ENCODE data around the gene ZNF282.
A peak's percentile ranks its signal among the peaks of the same experiment; 100 is the strongest.
"Not testable (repeated sequence)": the region's sequence is repeated elsewhere in the genome, so short reads cannot be mapped to it uniquely, and the experiment has no call there.

The ZNF282 gene

DNA sequence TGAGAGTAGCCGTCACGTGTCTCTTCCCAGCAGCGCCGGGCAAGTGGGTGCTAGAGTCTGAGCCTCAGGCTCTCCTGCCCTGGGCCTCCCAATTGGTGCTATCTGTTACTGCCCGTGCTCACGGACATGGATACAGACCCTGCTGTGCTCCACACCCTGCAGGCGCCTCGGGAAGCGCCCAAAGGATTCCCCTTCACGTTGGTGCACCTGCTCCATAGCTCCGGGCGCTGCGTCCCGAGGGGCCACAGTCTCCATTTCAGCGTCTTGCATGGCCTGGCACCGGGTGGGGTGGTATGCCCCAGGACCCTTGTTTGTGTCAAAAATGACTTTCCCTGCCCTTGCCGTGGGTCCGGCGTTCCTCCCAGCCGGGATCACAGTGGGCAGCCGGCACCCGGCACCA, 30.3 kb downstream of the ZNF282 start:
- DNase-seq = no peak

DNA sequence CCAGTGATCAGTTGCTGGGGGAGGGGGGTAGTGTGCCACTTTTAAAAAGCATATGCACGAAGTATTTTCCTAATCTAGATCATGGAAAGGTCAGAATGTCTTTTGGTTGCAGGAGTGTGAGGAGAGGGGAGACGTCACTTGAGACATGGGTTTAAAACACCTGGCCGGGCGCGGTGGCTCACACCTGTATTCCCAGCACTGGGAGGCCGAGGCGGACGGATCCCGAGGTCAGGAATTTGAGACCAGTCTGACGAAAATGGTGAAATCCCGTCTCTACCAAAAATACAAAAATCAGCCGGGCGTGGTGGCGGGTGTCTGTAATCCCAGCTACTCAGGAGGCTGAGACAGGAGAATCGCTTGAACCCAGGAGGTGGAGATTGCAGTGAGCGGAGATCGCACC, 31.0 kb downstream of the ZNF282 start:
- DNase-seq = not testable (repeated sequence)

DNA sequence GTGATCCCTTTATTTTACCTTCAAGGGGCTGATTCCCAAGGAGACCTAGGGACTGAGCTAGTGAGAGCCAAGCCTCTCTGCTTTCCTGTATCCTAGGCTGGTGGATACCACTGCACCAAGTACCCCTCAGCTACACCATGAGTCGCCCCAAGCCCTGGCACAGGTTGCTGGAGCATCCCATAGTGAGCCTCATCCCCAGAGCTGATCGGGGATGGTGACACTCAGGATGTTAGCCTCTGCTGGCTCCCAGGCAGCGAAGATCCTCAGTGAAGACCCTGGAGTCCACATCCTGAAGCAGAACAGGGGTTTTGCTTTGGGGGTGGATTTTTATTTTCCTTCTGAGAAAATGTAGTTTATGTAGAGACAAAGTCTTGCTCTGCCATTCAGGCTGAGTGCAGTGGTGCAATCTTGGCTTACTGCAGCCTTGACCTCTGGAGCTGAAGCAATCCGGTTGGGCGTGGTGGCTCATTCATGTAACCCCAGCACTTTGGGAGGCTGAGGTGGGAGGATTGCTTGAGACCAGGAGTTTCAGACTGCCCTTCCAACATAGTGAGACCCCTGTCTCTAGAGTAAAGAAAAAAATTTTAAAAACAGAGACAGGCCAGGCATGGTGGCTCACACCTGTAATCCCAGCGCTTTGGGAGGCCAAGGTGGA, 31.6 kb downstream of the ZNF282 start:
- DNase-seq = no peak

DNA sequence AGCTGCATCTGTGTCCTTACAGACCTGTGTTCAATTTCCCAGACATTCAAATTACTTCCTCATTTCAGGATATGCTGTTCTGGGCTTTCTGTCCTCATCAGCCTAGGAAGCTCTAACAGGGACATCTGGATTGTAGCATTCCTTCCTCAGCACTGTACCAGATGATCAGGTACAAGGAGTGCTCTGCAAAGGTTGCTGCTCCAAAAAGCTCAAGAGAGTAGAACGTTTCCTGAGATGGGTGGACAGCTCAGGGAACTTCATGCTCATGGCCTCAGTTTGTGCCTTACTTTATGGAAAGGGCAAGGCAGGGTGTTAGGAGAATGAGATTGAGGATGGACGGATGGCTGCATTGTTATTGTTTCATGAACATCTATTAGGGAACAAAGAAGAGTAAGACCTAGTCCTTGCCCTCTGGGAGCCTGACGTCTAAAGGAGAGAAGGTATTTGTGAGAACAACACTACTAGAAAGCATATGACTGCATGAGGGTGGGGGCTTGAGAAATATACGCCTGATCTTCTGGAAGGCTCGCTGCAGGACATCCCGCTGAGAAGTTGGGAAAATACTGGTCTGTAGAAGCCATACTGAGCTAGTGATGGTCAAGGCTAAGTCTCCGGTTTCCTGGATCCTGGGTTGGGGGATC, 33.6 kb downstream of the ZNF282 start:
- peak in 1 of 2 experiments; percentile 9 for DNase-seq

DNA sequence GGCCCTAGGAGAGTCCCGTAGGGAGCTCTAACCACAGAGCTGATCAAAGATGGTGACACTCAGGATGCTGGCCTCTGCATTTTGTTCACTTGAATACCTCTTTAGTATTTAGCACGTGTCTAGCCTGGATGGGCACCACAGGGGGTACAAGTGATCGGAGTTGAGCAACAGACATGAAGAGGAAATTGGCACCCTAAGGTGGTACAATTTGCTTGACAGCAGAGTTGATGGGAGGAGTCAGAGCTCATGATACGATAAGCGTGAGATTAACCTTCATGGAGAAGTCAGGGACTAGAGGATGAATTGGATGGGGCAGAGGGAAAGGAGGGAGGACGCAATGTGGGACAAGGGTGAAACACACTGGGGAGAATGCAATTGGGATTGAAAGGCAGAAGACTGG, 34.2 kb downstream of the ZNF282 start:
- DNase-seq = no peak

DNA sequence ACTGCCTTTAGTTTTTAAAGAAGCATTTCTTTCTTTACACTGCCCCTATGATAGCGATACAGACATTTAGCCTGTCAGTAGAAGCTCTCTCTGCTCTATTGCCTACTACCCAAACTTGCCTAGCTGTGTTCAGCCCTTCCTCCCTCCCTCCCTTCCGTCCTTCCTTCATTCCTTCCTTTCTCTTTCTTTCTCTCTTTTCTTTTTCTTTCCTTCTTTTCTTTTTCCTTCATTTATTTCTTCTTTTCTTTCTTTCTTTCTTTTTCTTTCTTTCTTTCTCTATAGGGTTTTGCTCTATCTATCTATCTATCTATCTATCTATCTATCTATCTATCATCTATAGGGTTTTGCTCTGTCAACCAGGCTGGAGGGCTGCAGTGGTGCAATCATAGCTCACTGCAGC, 37.0 kb downstream of the ZNF282 start:
- DNase-seq = no peak

DNA sequence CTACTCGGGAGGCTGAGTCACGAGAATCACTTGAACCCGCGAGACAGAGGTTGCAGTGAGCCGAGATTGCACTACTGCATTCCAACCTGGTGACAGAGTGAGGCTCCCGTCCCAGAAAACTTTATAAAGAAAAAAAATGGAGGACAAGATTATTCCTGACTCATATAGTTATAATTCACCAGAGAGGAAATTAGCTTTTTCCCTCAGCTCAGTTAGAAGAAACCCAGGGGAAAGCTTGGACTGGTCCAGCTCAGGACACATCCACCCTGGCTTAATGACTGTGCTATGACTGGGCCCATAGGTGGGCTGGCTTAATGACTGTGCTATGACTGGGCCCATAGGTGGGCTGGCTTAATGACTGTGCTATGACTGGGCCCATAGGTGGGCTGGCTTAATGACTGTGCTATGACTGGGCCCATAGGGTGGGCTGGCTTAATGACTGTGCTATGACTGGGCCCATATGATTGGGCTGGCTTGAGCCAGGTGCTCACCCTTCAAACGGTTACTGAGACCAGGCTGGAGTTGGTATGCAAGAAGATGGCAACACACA, 38.4 kb downstream of the ZNF282 start:
- DNase-seq = not testable (repeated sequence)

DNA sequence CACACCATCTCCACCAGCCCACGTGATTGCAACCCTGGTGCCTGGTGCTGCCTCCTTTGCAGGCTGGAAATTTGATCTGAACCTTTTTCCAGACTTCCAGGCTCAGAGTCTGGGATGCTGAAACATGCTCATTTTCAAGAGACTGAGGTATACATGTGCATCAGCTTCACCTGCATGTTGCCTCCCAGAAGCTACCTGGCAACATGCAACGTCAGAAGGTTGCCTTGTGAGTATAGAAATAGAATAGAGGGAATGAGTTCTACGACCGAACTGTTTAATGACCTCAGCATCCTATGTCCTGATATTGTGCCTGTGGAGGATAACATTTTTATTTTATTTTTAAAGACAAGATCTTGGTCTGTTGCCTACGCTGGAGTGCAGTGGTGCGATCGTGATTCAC, 42.2 kb downstream of the ZNF282 start:
- no peak for DNase-seq

DNA sequence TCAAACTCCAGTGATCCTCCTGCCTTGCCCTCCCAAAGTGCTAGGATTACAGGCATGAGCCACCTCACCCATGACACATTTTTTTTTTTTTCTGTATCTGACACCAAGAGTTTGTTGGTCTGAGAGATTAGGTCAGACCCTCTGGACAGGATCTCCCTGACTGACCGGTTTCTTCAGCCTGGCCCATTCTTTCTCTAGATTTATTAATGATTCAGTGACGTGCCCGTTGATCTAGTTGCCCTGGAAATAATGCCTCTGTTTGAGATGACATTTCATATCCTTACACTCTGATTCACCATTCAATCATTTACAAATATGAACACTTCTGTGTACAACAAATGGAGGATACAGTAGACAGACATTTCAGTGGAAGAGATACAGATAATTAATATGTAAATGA, 42.7 kb downstream of the ZNF282 start:
- no peak for DNase-seq

DNA sequence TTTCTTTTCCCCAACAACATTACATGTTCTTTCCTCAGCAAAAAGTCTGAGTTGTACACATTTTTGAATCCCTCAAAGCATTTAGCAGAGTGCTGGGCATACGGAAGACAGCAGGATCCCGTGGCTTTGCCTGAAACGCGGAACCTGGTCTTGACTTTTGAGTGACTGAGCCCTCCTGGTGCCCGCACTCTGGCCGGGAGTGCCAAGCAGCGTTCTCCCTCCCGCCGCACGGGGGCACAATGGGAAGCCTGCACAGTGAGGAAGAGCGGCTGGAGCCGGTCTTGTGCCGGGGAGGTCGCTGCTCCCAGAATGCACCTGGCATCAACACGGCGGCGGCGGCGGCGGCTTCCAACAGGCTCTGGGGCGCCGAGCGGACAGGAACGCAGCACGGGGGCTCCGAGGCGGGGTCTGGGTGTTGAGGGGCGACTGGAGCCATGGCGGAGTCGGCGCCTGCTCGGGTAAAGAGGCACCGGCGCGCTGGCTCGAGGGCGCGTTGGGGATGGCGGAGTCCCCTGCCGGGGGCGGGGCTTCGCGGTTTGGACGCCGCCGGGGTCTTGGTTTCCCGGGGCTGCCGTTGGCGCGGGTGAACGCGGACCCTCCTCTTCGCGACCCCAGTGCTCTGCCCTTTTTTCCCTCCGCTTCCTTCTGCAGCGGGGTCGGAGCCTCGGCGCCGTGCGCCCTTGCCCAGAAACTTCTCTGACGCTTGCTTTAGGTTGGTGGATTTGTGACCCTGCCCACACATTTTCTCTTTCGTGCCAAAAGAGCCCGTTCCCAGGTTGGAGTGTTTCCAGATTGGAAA, 44.2 kb downstream of the ZNF282 start, which contains the start of gene ZNF212:
ZNF212 (plus strand) TSS at position 307 of the 799 bp plus-strand sequence; CDS start at position 435, 128 bp downstream.
- DNase-seq = peak; percentile 89 to 96

DNA sequence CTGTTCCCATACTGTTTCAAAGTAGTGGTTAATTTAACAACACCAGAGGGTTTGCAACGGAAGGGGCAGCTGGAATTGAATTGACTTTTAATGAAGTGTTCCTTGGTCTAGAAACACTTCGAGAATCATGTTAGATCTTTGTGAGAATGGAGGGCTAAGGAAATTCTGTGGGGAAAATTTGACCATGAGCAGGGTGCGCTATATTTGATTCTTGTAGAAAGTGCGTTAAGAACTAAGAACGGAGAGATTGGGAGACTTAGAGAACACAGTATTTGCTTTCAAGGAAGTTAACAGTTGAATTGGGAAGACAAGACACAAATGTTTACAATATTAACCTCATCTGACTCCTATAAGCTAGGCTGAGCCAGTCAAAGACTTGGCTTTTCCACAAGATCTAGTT, 45.3 kb downstream of the ZNF282 start:
- DNase-seq = no peak

DNA sequence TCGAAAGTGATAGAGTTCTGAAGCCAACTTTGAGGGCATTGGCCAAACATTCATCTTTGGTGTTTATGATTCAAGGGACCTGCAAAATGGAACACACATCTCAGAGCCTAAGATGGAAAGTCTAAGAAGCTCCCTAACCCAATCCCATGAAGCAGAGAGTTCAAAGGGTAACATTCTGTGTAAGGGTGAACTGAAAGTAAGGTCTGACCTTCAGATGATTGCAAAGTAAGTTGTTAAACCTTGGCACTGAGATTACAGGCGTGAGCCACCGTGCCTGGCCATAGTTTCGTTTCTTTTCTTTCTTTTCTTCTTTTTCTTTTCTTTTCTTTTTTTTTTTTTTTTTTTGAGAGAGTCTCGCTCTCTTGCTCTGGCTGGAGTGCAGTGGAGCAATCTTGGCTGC, 46.4 kb downstream of the ZNF282 start:
- no peak for DNase-seq

DNA sequence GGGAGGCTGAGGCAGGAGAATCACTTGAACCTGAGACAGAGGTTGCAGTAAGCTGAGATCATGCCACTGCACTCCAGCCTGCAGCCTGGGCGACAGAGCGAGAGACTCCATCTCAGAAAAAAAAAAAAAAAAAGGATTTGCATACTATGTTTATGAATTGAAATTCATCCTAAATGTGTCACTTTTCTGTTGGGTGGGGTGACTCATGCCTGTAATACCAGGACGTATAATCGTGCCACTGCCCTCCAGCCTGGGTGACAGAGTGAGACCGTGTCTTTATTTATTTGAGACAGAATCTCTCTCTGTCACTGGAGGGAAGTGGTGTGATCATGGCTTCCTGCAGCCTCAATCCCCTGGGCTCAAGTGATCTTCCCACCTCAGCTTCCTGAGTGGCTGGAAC, 49.9 kb downstream of the ZNF282 start:
- DNase-seq = peak in 1 of 2 experiments; percentile 32

DNA sequence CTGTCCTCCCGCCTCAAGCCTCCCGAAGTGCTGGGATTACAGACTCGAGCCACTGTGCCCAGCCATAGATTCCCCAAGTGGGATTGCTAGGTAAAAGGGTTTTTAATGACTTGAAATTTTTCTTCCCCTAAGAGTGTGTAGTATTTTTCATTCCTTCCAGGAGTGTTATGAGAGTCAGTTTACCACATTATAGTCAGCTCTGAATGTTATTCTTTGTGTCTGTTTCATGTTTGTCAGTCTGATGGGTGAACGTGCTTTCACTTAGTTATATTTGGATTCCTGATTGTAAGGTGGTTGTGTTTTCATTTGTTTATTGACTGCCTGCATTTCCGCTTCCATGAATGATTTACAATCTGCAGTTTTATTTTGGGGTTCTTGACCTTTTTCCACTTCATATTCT, 50.4 kb downstream of the ZNF282 start:
- DNase-seq = no peak

DNA sequence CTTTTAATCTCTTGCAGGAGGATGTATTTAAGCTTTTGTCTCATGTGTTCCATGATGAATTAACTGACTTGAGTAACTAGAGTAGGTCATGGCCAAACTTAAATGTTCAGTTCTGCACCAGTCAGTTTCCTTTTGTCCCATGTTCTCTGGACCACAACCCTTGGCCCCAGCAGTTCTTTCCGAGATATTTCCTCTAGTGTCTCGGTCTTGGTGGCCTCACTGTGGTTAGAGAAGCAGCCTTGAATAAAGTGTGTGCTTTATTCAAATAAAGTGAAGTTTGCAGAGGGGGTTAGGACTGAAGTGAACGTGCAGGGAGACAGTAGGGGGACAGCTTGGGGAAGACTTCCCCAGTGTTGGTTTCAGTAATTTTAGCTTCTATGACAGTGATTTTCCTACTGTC, 53.4 kb downstream of the ZNF282 start:
- DNase-seq = no peak

DNA sequence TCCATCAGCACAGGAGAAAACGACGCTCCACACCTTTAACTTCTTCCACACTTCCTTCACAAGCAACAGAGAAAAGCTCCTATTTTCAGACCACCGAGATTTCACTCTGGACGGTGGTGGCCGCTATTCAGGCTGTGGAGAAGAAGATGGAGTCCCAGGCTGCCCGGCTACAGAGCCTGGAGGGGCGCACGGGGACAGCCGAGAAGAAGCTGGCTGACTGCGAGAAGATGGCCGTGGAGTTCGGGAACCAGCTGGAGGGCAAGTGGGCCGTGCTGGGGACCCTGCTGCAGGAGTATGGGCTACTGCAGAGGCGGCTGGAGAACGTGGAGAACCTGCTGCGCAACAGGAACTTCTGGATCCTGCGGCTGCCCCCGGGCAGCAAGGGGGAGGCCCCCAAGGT, 54.8 kb downstream of the ZNF282 start:
- DNase-seq = not testable (repeated sequence)

DNA sequence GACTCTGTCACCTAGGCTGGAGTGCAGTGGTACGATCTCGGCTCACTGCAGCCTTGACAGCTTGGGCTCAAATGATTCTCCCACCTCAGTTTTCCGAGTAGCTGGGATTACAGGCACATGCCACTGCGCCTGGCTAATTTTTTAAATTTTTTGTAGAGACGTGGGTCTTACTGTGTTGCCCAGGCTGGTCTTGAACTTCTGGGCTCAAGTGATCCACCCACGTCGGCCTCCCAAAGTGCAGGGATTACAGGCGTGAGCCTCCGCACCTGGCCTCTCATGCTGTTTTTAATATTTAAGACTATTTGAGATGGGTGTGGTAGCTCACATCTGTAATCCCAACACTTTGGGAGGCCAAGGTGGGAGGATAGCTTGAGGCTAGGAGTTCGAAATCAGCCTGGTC, 56.2 kb downstream of the ZNF282 start:
- DNase-seq = not testable (repeated sequence)

DNA sequence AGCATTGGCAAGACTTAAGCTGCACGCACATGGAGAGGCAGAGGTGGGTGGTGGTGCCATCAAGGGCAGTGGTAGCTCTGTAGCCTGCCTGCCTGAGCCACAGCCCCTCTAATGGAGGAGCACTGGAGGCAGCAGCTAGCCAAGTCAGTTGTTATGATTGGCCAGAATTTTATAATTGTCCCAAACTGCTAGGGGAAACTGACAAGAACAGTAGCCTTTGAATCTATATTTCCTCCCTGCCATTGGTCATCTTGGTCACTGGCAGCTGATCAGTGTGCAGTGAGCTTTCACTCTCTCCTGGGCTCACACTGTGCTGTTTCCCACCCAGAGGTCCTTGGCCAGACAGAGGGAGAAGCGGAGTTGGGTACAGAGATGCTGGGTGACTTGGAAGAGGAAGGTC, 57.0 kb downstream of the ZNF282 start:
- no peak for DNase-seq

DNA sequence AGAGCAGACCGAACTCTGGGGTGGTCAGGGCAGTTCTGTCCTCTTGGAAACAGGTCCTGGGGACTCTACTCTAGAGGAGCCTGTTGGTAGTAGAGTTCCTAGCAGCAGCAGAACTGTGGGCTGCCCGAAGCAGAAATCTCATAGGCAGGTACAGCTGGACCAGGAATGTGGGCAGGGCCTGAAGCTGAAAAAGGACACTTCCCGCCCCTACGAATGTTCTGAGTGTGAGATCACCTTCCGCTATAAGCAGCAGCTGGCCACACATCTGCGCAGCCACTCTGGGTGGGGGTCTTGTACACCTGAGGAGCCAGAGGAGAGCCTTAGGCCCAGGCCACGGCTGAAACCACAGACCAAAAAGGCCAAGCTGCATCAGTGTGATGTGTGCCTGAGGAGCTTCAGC, 58.3 kb downstream of the ZNF282 start:
- DNase-seq = no peak

DNA sequence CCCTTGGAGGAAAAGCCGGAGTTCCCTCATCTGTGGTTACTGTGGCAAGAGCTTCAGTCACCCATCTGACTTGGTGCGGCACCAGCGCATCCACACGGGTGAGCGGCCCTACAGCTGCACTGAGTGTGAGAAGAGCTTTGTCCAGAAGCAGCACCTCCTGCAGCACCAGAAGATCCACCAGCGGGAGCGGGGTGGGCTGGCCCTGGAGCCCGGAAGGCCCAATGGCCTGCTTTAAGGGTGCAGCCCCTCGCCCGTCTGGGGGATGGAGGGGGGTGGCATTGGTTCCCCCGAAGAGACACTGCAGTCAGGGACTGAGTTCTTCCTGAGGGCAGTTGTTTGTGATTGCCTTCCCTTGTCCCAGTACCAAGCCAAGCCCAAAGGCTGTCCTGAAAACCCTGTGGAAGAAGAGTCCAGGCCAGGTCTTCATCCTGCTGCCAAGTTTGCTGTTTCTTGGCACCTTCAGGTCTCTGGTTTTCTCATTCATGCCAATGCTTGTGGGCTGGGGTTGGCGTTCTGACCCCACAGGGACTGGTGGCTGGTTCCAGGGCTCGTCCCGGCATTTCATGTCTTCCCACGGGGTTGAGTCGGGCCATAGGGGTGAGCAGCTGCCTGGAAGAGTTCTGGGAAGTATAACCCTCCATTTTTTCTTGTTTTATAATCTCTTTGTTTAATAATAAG, 59.0 kb downstream of the ZNF282 start:
- DNase-seq = no peak

DNA sequence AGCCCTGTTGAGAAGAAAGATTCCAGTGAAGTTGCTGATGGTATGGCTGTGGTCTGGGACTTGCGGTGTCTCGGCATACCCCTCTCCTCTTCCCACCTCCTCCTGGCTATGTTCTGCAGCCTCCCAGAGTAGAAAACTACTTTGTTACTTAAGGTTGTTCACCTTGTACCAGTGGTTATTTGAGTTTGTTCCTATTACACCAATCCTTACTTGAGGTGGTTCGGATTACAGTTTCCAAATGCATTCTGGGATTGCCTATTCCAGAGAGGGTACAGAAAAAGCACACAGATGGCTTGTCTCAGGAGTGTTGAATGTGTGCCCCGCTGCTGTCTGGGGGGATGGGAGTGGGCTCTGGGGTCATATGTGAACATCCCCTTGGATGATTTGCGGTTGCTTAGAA, 59.8 kb downstream of the ZNF282 start:
- DNase-seq = no peak

DNA sequence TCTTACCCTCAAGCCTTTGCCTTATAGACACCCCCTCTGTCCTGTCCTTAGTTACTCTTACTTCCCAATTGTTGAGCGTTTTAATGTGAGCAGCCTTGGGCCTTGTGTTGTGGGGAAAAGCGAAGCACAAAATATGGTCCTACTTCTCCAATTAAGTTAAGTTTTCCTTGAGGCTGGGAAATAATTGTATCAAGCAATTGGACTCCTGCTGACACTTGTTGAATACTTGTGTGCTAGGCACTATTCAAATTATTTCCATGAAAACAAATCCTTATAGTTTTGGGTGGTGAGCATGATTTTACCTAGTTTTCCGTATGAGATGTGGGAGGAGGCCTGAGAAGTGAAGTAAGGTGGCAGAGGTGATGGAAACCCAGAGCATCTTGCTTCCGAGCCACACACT, 61.2 kb downstream of the ZNF282 start:
- DNase-seq = no peak

DNA sequence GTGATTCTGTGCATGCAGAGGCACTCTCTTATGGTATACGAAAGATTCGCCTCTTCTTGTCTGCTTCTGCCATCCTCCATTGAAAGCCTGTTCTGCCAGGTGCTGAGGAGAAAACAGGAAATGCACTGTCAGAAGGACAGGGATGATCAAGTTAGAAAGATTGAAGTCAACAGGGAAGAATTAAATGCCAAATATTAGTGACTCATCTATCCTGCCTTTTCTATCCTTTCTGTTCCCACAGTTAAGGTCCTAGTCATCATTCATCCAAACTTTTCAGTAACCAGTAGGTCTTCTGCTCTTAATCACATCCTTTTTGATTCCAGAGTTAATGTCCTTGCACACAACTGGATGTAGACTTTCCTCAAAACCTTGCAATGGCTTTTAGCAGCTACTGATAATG, 61.8 kb downstream of the ZNF282 start:
- DNase-seq = no peak

Data from NCI-H526 (cell line).